ENCODE measurements around the gene EML1.

The EML1 gene

GRCh38 chr14:99875421-99875820 is 82.2 kb downstream of the EML1 start:
- DNase-seq = no peak

- DNase-seq = no peak
Observed at GRCh38 chr14:99875836-99876235, 82.6 kb downstream of the EML1 start.

- DNase-seq = no peak
Observed at GRCh38 chr14:99876406-99876805, 83.2 kb downstream of the EML1 start.

GRCh38 chr14:99878563-99878962 is 85.3 kb downstream of the EML1 start:
- no peak for DNase-seq

GRCh38 chr14:99879401-99880295 is 86.4 kb downstream of the EML1 start:
- DNase-seq = no peak

GRCh38 chr14:99880651-99881420 is 87.6 kb downstream of the EML1 start:
- DNase-seq = no peak

- no peak for DNase-seq
Observed at GRCh38 chr14:99883866-99884650, 90.8 kb downstream of the EML1 start.

GRCh38 chr14:99884834-99885648 is 91.8 kb downstream of the EML1 start:
- no peak for DNase-seq

- no peak for DNase-seq
Observed at GRCh38 chr14:99885649-99885958, 92.4 kb downstream of the EML1 start.

- DNase-seq = no peak
Observed at GRCh38 chr14:99887407-99887806, 94.2 kb downstream of the EML1 start.

GRCh38 chr14:99888149-99888548 is 94.9 kb downstream of the EML1 start:
- no peak for DNase-seq

- DNase-seq = no peak
Observed at GRCh38 chr14:99889268-99889667, 96.1 kb downstream of the EML1 start.

GRCh38 chr14:99891266-99891665 is 98.1 kb downstream of the EML1 start:
- DNase-seq = no peak

GRCh38 chr14:99891900-99892299 is 98.7 kb downstream of the EML1 start:
- DNase-seq = no peak

- DNase-seq = no peak
Observed at GRCh38 chr14:99892406-99892805, 99.2 kb downstream of the EML1 start.

- DNase-seq = no peak
Observed at GRCh38 chr14:99896361-99896760, 103.1 kb downstream of the EML1 start.

- no peak for DNase-seq
Observed at GRCh38 chr14:99899578-99900178, 106.5 kb downstream of the EML1 start.

- DNase-seq = no peak
Observed at GRCh38 chr14:99902925-99903324, 109.7 kb downstream of the EML1 start.

- no peak for DNase-seq
Observed at GRCh38 chr14:99904506-99904905, 111.3 kb downstream of the EML1 start.

- no peak for DNase-seq
Observed at GRCh38 chr14:99905121-99905520, 111.9 kb downstream of the EML1 start.

- DNase-seq = no peak
Observed at GRCh38 chr14:99907761-99908652, 114.8 kb downstream of the EML1 start.

Measured in activated CD4-positive, alpha-beta T cell treated with anti-CD3 and anti-CD28 coated beads for 48 hours (primary cell).